Stimulated activated CD4-positive, alpha-beta T cell treated with anti-CD3 and anti-CD28 coated beads, Interleukin-4, amount 100 ng/mL, for 24 hours (primary cell): ENCODE results near the gene SEMA3B.
"Not testable (repeated sequence)": the region's sequence is repeated elsewhere in the genome, so short reads cannot be mapped to it uniquely, and the experiment has no call there.

Experiments
- DNase-seq: peaks from one replicate; pipeline ENCODE4 v3.0.0-alpha.2; 2020

Gene SEMA3B

GRCh38 chr3:50268703-50269451 lies at the start of gene SEMA3B:
Gene SEMA3B (plus strand): TSS chr3:50269147. CDS start chr3:50269241, 94 bp downstream.
- no peak for DNase-seq

- DNase-seq, result no peak
Measured at GRCh38 chr3:50219285-50219684, 49.7 kb upstream of the SEMA3B start.

- no peak for DNase-seq
Measured at GRCh38 chr3:50220109-50220508, 48.8 kb upstream of the SEMA3B start.

DNA sequence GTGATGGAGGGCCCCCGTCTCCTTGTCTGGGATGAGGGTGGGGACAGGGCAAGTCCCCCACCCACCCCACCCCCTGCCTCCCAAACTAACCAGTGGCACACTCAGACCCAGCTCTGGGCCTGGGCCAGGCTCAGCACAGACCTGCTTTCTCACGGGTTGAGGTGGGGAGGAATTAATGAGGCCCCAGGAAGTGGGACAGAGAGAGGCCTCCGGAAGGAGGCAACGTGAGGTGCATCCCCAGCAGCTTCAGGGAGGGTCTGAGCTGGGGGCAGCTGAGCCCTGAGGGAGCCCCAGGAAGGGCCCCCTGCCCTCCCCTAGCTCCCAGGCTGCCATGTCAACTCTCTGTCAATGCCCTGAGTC lies 47.9 kb upstream of the SEMA3B start:
- DNase-seq, result no peak

DNA sequence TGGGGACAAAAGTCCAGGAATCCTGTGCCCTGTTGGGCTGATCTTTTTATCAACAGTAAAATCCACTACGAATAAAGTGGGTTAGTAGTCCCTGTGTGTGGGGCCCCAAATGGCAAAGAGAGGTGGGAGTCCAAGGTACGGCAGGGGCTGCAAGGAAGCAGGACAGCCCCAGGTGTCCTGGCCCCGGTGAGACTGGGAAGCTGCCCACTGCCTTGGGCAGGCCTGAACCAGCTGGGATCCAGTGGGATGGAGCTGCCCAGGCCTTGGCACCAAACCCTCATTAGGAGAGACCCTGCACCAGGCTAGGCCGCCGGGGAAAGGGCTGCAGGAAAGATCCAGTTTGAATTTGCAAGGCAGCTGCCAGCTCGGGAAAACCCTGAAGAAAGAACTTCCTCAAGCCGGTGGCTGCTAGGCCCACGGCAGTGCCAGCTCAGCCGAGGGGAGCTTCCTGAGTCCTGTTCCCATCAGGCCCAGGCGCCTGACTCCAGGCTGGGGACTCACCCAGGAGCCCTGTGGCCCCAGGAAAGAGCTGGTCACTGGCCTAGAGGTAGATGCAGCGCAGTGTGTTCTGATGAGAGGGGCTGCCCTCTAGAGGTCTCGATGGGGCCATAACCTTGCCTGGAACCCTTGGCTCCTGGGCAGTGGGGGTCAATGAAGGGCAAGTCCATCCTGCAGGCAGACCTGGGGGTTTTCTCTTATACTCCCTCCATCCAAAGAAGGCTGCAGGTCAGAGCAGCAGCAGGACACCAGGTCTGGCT lies 47.4 kb upstream of the SEMA3B start:
- DNase-seq, result no peak

DNA sequence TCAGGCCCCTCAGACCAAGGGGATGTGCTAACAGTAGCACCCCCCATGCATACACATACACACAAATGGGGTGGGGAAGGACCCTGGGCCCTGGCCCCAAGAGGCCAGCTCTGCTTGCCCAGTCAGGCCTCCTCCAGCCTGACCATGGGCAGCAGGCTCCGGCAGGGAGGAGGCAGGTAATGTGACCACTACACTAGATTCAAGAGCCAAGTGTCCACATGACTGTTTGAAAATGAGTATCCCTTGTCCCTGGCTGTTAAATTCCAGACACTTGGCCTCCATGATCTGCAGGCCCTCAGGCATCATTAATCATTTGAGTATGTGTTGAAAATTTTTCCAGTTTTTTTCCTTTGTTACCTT lies 46.8 kb upstream of the SEMA3B start:
- DNase-seq, result no peak

DNA sequence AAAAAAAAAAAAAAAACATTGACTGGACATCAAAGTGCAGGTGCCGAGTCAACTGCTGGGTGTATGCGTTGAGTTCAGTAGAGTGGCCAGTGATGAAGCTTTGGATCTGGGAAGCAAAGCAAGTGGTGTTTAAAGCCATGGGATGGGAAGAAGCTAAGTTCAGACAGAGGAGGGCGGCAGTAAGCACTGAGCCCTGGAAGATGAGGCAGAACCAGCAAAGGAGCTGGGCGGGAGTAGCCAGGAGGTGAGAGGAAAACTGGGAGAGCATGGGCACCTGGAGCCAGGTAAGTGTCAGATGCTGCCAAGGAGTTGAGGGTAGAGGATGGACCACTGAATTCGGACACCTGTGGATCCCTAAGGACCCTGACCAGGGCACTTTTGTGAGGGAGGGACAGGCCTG lies 44.3 kb upstream of the SEMA3B start:
- DNase-seq, result no peak

DNA sequence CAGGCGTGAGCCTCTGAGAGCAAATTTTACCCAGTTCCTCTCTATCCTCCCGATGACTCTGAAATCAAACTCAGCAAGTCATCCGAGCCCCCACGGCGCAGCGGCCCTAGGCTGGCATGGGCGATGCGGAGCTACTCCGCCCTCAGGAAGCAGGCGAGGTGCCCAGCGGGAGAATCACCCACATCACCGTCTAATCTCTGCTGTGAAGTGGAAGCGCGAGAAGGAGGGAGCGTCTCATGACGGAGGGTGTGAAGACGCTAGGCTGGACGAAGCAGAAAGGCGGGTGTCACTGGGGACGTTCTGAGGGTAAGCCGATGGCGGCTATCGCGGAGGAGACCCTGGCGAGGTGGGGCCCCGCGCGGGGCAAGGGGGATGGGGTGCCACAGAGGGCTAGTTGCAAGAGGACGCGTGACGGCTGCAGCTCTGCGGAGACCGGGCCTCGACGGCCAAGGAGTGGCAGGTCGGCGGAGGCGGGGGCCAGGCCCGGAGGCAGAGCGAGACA lies 42.0 kb upstream of the SEMA3B start:
- DNase-seq, result peak; percentile 41

- DNase-seq, result peak; percentile 87
Measured at GRCh38 chr3:50227390-50228183, 41.4 kb upstream of the SEMA3B start.

DNA sequence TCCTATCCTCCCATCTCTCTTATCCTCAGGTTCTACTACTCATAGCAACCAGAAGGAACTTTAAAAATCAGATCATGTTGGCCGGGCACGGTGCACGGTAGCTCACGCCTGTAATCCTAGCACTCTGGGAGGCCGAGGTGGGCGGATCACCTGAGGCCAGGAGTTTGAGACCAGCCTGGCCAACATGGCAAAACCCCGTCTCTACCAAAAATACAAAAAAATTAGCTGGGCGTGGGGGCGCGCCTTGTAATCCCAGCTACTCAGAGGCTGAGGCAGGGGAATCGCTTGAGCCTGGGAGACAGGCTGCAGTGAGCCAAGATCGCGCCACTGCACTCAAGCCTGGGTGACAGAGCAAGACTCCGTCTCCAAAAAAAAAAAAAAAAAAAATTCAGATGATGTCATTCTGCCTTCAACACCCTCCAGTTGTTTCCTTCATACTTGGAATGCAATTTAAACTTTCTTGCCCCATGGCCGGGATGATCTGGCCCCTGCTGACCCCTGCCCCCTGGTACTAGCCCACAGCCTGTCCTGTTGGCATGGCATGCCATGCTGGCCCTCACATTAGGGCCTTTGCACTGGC lies 40.7 kb upstream of the SEMA3B start:
- DNase-seq, result not testable (repeated sequence)

GRCh38 chr3:50229490-50229889 lies 39.5 kb upstream of the SEMA3B start:
- DNase-seq, result no peak

DNA sequence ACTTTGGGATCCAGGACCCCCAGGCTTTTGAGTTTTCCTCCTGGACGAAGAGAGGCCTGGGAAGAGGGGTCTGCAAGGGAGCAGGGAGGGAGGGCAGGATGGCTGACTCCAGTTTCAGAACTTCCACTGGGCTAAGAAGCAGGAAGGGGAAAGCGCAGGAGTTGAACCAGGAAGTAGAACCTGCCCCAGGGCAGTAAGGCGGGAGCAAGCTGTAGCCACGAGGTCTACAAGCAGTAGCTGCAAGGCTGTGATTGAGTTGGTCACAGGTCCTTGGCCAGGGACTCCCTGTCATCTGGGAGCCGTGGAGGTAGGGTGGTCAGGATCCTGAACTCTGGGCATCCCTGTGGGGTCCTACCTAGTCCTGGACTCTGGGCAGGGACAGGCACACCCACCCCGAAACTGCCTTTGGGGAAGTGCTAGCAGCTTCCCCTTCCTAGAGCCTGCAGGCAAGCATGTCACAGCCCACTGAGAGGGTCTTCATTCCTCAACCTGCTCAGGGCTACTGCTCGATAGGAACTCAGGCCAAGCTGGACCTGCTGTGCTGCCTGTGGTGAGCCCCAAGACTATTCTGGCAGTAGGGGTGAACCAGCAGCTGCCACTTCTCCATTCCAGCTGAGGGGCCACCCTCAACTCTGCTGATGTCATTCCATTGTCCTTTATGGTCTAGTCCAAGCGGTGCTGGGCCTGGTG lies 38.7 kb upstream of the SEMA3B start:
- no peak for DNase-seq

- DNase-seq, result no peak
Measured at GRCh38 chr3:50230794-50231125, 38.2 kb upstream of the SEMA3B start.

- DNase-seq, result no peak
Measured at GRCh38 chr3:50231581-50231980, 37.4 kb upstream of the SEMA3B start.

DNA sequence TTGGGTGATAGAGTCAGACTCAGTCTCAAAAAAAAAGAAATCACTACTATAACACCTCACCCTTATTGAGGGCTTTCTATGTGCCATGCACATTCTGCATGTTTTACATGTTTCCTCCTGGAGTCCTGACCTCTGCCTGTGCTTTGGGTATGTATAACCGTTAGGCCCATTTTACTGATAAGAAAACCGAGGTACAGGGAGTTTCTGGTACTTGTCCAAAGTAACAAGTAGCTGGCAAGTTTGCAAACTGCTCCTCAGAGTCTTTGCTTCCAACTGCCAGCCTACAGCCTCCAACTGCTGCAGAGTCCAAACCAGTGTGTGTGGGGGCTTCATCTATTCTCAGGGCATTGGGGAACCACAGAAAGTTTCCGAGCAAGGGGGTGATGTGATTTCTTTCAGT lies 36.6 kb upstream of the SEMA3B start:
- DNase-seq, result no peak

DNA sequence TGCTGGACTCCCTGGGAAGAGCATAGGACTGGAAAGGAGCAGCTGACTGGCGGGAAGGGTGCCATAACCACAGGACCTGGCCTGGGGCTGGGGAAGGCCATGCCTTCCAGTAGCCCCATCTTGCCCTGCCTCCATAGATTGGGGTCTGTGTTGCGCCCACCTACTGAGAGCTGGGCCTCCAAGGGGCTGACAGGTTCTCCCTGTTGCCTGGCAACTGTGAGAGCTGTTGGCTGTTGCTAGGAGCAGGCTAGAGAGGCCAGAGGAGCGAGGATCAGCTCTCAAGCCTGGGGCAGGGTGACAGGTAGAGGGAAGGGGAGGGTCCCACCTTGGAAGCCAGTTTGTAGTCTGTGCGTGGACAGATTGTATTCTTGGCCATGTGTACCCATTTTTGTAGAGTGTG lies 35.8 kb upstream of the SEMA3B start:
- no peak for DNase-seq

- DNase-seq, result peak; percentile 99
Measured at GRCh38 chr3:50235716-50236483, 33.0 kb upstream of the SEMA3B start, which contains the start of gene GNAI2. Gene GNAI2 (plus strand): TSS chr3:50236204. CDS start chr3:50236336, 132 bp downstream.

GRCh38 chr3:50236484-50237132 lies 32.3 kb upstream of the SEMA3B start:
- no peak for DNase-seq

DNA sequence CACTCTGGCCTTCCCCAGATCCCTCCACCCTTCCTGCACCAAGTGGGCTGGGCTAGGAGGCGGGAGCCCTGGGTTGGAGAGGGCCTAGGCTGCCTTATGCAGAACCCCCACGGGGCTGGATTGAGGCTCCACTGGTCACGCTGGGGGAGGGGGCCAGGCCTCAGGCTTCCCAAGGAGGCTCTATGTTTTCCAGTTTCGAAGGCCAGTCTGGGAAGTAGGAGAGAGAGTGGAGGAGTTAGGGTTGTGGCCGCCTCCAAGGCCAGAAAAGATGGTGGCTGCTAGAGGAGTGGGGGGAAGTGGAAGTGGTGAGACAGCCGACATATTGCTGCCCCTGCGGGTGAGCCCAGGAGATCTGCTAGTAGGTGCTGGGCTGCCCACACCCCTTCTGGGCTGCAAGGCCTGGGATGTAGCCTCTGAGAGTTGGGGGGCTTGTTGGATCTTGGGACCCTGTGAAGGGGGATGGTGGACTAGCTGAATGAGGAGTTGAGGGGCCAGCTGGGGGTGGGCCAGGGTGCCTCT lies 31.8 kb upstream of the SEMA3B start:
- peak; percentile 27 for DNase-seq

DNA sequence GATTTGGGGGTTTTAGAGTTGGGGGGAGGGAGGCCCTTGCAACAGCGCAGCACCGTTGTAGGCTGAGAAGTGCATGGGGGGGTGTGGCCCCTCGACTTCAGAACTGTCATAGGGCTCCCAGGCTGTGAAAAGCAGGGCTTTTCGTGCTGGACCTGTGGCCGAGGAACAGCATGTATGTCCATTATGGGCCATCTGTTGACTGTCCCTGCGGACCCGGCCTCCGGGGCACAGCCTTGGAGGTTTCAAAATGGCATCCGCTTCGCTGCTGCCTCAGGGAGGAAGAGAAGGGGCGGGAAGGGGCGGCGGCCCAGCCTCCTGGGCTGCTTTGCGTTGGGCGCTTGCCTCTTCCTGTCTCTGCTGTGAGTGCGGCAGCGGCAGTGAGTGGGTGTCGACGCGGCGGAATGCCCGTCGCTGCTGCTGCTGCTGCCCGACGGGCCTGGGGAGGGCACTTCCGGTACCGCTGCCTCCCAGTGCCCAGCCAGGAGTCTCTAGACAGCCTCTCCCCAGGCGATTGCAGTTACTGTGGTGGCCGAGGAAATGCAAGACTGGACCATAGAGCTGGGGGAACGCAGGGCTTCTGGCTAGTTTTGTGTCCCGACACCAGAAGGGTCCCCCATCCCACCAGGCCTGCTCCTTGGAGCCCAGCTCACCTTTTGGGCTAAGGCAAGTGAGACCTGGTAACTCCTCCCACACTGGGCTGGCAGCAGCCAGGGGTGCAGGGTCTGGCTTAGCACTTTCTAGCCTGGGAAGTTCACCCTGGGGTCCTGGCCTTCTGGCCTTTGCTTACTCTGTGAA lies 31.0 kb upstream of the SEMA3B start:
- DNase-seq, result peak; percentile 89
